SK-N-SH treated with all-trans-retinoic acid at 6 μM for 48 hours (cell line): ENCODE data around the gene TGIF2.

ENCODE experiments used
- ATAC-seq: fragments of 200-7000 bp; cut with Tn5 transposase; 3 replicates; pipeline ENCODE4 v1.9.1; 2020; ENCODE audit warnings: mild to moderate bottlenecking, moderate library complexity
- ARNTL ChIP-seq: fragments of 450-650 bp; formaldehyde crosslinking; IDR thresholded peaks from 2 replicates; pipeline ENCODE4 v1.5.0; 2020; ENCODE audit warnings: low read depth, mild to moderate bottlenecking, moderate library complexity, borderline replicate concordance
- BACH2 ChIP-seq: fragments of 250-450 bp; sonication (Bioruptor Pico); IDR thresholded peaks from 2 replicates; pipeline ENCODE4 v1.9.0; 2021; ENCODE audit warnings: mild to moderate bottlenecking, borderline replicate concordance
- CSDC2 ChIP-seq: fragments of 250-450 bp; sonication (Bioruptor Pico); IDR thresholded peaks from 2 replicates; pipeline ENCODE4 v1.5.0; 2020; ENCODE audit warnings: mild to moderate bottlenecking, moderate library complexity
- ESRRG ChIP-seq: fragments of 250-450 bp; sonication (Bioruptor Pico); IDR thresholded peaks from 2 replicates; pipeline ENCODE4 v1.6.1; 2021; ENCODE audit warnings: mild to moderate bottlenecking
- ISL1 ChIP-seq: fragments of 250-450 bp; sonication (Bioruptor Pico); IDR thresholded peaks from 2 replicates; pipeline ENCODE4 v2.1.2; 2022; ENCODE audit warnings: mild to moderate bottlenecking, moderate library complexity
- OSR1 ChIP-seq: fragments of 250-450 bp; sonication (Bioruptor Pico); IDR thresholded peaks from 2 replicates; pipeline ENCODE4 v1.8.0; 2022; ENCODE audit warnings: moderate library complexity, mild to moderate bottlenecking, inconsistent platforms
- PPARA ChIP-seq: fragments of 250-450 bp; sonication (Bioruptor Pico); IDR thresholded peaks from 2 replicates; pipeline ENCODE4 v1.5.0; 2020; ENCODE audit warnings: mild to moderate bottlenecking, borderline replicate concordance
- TCF4 ChIP-seq: fragments of 250-450 bp; sonication (Bioruptor Pico); IDR thresholded peaks from 2 replicates; pipeline ENCODE4 v1.8.0; 2021; ENCODE audit warnings: mild to moderate bottlenecking, moderate library complexity, borderline replicate concordance
- TOX ChIP-seq: fragments of 250-450 bp; sonication (Bioruptor Pico); IDR thresholded peaks from 2 replicates; pipeline ENCODE4 v1.8.0; 2021; ENCODE audit warnings: mild to moderate bottlenecking, moderate library complexity, borderline replicate concordance
- ZC3H10 ChIP-seq: fragments of 250-450 bp; sonication (Bioruptor Pico); IDR thresholded peaks from 2 replicates; pipeline ENCODE4 v1.5.1; 2021; ENCODE audit warnings: mild to moderate bottlenecking, moderate library complexity
- ZNF565 ChIP-seq: fragments of 450-650 bp; formaldehyde crosslinking; conservative IDR thresholded peaks from 2 replicates; pipeline ENCODE4 v1.5.0; 2020; ENCODE audit warnings: low read depth, mild to moderate bottlenecking, moderate library complexity
- ZNF8 ChIP-seq: fragments of 450-650 bp; formaldehyde crosslinking; IDR thresholded peaks from 2 replicates; pipeline ENCODE4 v1.5.0; 2020; ENCODE audit warnings: mild to moderate bottlenecking, moderate library complexity
- TF ChIP-seq, protein P1 (sequence below): fragments of 250-450 bp; sonication (Bioruptor Pico); IDR thresholded peaks from 2 replicates; pipeline ENCODE4 v1.5.0; 2020; ENCODE audit warnings: mild to moderate bottlenecking, moderate library complexity
- TF ChIP-seq, protein P2 (sequence below): fragments of 250-450 bp; sonication (Bioruptor Pico); IDR thresholded peaks from 2 replicates; pipeline ENCODE4 v1.8.0; 2020; ENCODE audit warnings: mild to moderate bottlenecking, moderate library complexity, borderline replicate concordance
- TF ChIP-seq, protein P3 (sequence below): fragments of 250-450 bp; sonication (Bioruptor Pico); IDR thresholded peaks from 2 replicates; pipeline ENCODE4 v1.5.1; 2021; ENCODE audit warnings: mild to moderate bottlenecking, moderate library complexity
- TF ChIP-seq, protein P4 (sequence below): fragments of 250-450 bp; sonication (Bioruptor Pico); IDR thresholded peaks from 2 replicates; pipeline ENCODE4 v1.8.0; 2021; ENCODE audit warnings: low read depth, mild to moderate bottlenecking, moderate library complexity, borderline replicate concordance
- TF ChIP-seq, protein P5 (sequence below): fragments of 250-450 bp; sonication (Bioruptor Pico); IDR thresholded peaks from 2 replicates; pipeline ENCODE4 v1.5.1; 2020; ENCODE audit warnings: low read depth, mild to moderate bottlenecking, moderate library complexity

The TGIF2 gene

DNA sequence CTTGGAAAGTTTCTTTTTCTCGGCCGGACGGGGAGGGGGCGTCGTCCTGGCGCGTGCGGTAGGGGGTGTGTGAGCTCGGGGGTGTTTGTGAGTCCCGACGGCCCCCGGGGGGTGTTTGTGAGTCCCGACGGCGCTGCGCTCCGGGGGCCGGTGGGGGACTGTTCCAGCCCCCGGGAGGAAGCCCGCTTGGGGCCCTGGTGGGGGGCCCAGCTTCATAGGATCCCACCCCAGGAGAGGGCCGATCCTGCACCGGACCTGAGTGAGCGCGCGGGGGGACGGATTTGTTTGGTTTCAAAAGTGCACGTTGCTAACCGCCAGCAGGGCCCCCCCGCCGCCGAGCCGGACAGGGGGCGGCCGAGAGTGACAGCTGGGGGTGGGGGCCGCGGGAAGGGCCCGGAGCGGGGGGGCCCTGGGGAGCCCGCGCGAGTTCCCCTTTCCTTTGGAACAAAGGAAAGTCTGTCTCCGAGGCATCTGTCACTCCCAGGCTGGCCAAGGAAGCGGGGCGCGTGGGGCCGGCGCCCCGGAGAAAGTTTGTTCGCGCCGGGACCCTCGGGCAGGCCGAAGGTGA, 485 bp downstream of the TGIF2 start:
- peak; percentile 7 for ATAC-seq

DNA sequence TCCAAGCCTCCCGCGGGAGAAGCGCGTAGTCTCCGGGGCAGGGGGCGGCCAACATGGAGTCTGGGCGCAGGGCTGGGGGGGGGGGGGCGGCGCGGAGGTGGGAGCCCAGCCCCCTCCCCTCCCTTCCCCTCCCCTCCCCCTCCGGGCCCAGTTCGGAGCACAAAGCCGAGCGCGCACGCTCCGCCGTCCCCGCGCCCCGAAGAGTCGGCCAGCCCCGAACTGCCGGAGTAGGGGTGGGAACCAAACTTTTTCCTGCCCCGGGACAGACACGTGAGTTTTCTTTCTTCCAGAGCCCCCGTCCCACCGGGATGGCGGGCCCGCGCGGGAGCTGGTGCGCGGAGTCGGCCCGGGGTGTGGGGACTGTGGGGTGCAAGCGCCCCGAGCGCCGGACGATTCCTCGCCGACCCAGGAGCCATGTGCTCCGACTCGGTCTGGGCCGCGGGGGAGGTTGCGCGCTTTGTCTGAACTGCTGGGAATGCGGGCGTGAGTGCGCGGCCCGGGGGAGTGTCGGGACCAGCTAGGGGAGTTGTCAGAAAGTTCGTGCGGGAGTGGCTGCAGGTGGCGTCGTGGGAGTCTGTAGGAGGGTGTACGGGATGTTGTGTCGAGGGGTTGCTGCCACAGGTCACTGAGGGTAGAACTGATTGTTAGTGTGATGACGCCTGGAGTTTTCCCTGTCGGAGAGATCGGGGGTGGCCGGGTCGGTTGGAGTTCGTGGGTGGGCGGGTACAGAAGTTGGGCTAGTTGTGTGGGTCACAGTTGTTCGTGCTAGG, 1.2 kb downstream of the TGIF2 start:
- TF ChIP-seq CSDC2: 0 out of 2 replicates have a peak, but pooled peaks have one; percentile 43
- no peak for TF ChIP-seq ESRRG (CRISPR knock-in tag)
- ATAC-seq: peak; percentile 64

More for the DNA sequence above, 485 bp downstream of the TGIF2 start:
- TF ChIP-seq, protein P1, sequence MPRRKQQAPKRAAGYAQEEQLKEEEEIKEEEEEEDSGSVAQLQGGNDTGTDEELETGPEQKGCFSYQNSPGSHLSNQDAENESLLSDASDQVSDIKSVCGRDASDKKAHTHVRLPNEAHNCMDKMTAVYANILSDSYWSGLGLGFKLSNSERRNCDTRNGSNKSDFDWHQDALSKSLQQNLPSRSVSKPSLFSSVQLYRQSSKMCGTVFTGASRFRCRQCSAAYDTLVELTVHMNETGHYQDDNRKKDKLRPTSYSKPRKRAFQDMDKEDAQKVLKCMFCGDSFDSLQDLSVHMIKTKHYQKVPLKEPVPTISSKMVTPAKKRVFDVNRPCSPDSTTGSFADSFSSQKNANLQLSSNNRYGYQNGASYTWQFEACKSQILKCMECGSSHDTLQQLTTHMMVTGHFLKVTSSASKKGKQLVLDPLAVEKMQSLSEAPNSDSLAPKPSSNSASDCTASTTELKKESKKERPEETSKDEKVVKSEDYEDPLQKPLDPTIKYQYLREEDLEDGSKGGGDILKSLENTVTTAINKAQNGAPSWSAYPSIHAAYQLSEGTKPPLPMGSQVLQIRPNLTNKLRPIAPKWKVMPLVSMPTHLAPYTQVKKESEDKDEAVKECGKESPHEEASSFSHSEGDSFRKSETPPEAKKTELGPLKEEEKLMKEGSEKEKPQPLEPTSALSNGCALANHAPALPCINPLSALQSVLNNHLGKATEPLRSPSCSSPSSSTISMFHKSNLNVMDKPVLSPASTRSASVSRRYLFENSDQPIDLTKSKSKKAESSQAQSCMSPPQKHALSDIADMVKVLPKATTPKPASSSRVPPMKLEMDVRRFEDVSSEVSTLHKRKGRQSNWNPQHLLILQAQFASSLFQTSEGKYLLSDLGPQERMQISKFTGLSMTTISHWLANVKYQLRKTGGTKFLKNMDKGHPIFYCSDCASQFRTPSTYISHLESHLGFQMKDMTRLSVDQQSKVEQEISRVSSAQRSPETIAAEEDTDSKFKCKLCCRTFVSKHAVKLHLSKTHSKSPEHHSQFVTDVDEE (CRISPR knock-in tag): no peak
- TF ChIP-seq, protein P2, sequence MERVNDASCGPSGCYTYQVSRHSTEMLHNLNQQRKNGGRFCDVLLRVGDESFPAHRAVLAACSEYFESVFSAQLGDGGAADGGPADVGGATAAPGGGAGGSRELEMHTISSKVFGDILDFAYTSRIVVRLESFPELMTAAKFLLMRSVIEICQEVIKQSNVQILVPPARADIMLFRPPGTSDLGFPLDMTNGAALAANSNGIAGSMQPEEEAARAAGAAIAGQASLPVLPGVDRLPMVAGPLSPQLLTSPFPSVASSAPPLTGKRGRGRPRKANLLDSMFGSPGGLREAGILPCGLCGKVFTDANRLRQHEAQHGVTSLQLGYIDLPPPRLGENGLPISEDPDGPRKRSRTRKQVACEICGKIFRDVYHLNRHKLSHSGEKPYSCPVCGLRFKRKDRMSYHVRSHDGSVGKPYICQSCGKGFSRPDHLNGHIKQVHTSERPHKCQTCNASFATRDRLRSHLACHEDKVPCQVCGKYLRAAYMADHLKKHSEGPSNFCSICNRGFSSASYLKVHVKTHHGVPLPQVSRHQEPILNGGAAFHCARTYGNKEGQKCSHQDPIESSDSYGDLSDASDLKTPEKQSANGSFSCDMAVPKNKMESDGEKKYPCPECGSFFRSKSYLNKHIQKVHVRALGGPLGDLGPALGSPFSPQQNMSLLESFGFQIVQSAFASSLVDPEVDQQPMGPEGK (CRISPR knock-in tag): peak; percentile 96; the same call in 1 of the 2 replicates

DNA sequence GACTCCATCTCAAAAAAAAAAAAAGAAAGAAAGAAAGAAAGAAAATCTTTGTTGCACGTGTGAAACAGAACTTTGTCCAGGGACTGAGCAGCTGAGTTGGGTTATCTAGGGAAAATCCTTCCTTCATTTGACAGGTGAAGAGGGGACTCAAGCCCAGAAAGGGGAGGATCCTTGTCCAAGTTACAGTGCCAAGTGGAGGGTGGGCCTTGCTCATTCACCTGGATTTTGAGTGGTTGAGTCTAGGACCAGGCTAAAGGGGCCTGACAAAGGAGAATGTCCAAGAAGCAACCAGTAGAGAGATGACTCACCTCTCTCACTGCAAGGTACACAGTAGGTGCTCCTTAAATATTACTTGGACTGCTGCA, 2.7 kb downstream of the TGIF2 start:
- TF ChIP-seq, protein P3, sequence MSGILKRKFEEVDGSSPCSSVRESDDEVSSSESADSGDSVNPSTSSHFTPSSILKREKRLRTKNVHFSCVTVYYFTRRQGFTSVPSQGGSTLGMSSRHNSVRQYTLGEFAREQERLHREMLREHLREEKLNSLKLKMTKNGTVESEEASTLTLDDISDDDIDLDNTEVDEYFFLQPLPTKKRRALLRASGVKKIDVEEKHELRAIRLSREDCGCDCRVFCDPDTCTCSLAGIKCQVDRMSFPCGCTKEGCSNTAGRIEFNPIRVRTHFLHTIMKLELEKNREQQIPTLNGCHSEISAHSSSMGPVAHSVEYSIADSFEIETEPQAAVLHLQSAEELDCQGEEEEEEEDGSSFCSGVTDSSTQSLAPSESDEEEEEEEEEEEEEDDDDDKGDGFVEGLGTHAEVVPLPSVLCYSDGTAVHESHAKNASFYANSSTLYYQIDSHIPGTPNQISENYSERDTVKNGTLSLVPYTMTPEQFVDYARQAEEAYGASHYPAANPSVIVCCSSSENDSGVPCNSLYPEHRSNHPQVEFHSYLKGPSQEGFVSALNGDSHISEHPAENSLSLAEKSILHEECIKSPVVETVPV (CRISPR knock-in tag): no peak
- TF ChIP-seq ZNF8 (CRISPR knock-in tag) (no peak), OSR1 (CRISPR knock-in tag) (no peak), TOX (CRISPR knock-in tag) (no peak), ARNTL (CRISPR knock-in tag) (no peak)
- no peak for ATAC-seq

DNA sequence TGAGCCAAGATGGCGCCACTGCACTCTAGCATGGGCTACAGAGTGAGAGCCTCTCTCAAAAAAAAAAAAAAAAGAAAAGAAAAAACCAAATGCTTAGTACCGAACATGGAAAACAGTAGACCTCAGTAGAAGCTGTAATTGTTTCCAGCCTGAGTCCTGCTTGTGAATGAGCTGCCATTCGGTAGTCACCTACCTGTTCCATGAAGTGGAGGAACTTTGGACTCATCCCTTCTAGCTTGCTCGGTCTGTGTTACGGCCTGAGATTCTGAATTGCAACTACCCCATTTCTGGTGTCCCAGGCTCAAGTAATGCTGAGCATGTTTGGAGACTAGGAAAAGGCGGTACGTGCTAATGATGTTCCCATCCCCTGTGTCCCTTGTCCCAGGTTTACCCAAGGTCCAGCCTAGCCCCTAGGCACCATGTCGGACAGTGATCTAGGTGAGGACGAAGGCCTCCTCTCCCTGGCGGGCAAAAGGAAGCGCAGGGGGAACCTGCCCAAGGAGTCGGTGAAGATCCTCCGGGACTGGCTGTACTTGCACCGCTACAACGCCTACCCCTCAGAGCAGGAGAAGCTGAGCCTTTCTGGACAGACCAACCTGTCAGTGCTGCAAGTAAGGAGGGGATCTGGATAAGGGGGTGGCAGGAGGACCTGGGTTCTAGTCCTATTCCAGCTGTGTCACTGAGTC, 5.1 kb downstream of the TGIF2 start:
- TF ChIP-seq ISL1 (no peak), ZNF565 (CRISPR knock-in tag) (no peak), ZC3H10 (CRISPR knock-in tag) (no peak), TCF4 (no peak), BACH2 (no peak), CSDC2 (no peak), ESRRG (CRISPR knock-in tag) (no peak), PPARA (CRISPR knock-in tag) (no peak)
- TF ChIP-seq, protein P3 (CRISPR knock-in tag): no peak
- TF ChIP-seq, protein P4, sequence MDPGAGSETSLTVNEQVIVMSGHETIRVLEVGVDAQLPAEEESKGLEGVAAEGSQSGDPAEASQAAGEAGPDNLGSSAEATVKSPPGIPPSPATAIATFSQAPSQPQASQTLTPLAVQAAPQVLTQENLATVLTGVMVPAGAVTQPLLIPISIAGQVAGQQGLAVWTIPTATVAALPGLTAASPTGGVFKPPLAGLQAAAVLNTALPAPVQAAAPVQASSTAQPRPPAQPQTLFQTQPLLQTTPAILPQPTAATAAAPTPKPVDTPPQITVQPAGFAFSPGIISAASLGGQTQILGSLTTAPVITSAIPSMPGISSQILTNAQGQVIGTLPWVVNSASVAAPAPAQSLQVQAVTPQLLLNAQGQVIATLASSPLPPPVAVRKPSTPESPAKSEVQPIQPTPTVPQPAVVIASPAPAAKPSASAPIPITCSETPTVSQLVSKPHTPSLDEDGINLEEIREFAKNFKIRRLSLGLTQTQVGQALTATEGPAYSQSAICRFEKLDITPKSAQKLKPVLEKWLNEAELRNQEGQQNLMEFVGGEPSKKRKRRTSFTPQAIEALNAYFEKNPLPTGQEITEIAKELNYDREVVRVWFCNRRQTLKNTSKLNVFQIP (CRISPR knock-in tag): no peak
- TF ChIP-seq, protein P2 (CRISPR knock-in tag): no peak
- TF ChIP-seq, protein P5, sequence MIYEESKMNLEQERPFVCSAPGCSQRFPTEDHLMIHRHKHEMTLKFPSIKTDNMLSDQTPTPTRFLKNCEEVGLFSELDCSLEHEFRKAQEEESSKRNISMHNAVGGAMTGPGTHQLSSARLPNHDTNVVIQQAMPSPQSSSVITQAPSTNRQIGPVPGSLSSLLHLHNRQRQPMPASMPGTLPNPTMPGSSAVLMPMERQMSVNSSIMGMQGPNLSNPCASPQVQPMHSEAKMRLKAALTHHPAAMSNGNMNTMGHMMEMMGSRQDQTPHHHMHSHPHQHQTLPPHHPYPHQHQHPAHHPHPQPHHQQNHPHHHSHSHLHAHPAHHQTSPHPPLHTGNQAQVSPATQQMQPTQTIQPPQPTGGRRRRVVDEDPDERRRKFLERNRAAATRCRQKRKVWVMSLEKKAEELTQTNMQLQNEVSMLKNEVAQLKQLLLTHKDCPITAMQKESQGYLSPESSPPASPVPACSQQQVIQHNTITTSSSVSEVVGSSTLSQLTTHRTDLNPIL: no peak
- TF ChIP-seq, all 23 proteins: peak for 0
- ATAC-seq: no peak
